DOHH2 (cell line): ENCODE measurements around the gene POMGNT2.

ENCODE experiments used
- H3F3A ChIP-seq: fragments of 200-600 bp; sonication (generic), shearing (Covaris generic); 2 replicates; pipeline ENCODE4 v1.6.0; 2016; ENCODE audit warnings: antibody characterized with exemption, mild to moderate bottlenecking; ENCODE audit not compliant: control insufficient read depth, insufficient read depth
- H3K27ac ChIP-seq: fragments of 200-600 bp; sonication (generic); 2 replicates; pipeline ENCODE4 v1.5.1; 2014; ENCODE audit warnings: low read depth, mild to moderate bottlenecking, low read length, moderate library complexity
- H3K27me3 ChIP-seq: fragments of 200-600 bp; sonication (generic); 2 replicates; pipeline ENCODE4 v1.6.1; 2014; ENCODE audit warnings: mild to moderate bottlenecking, low read length, mixed read lengths; ENCODE audit not compliant: control insufficient read depth
- H3K36me3 ChIP-seq: fragments of 200-600 bp; sonication (generic); 2 replicates; pipeline ENCODE4 v1.6.1; 2014; ENCODE audit warnings: mild to moderate bottlenecking, low read length, moderate library complexity, mixed read lengths; ENCODE audit not compliant: control insufficient read depth
- H3K4me1 ChIP-seq: fragments of 200-600 bp; sonication (generic); 2 replicates; pipeline ENCODE4 v1.6.1; 2014; ENCODE audit warnings: mild to moderate bottlenecking, low read length, mixed read lengths; ENCODE audit not compliant: control insufficient read depth
- H3K4me2 ChIP-seq: fragments of 200-600 bp; sonication (generic); 2 replicates; pipeline ENCODE4 v1.6.0; 2014; ENCODE audit warnings: mild to moderate bottlenecking, low read length, moderate library complexity
- H3K4me3 ChIP-seq: fragments of 200-600 bp; sonication (generic); 2 replicates; pipeline ENCODE4 v1.5.1; 2014; ENCODE audit warnings: mild to moderate bottlenecking, low read length, mixed read lengths
- H3K79me2 ChIP-seq: fragments of 200-600 bp; sonication (generic); 2 replicates; pipeline ENCODE4 v1.6.1; 2014; ENCODE audit warnings: mild to moderate bottlenecking, low read length, mixed read lengths; ENCODE audit not compliant: control insufficient read depth
- H3K9me2 ChIP-seq: fragments of 200-600 bp; sonication (generic); replicated peaks from 2 replicates; pipeline ENCODE4 v1.6.1; 2014; ENCODE audit warnings: mild to moderate bottlenecking, low read length, mixed read lengths; ENCODE audit not compliant: control insufficient read depth
- H3K9me3 ChIP-seq: fragments of 200-600 bp; sonication (generic); 2 replicates; pipeline ENCODE4 v1.6.1; 2014; ENCODE audit warnings: antibody characterized with exemption, low read length, mixed read lengths; ENCODE audit not compliant: control insufficient read depth, insufficient read depth
- H4K20me1 ChIP-seq: fragments of 200-600 bp; sonication (generic); 2 replicates; pipeline ENCODE4 v1.6.0; 2014; ENCODE audit warnings: low read depth, mild to moderate bottlenecking, antibody characterized with exemption, low read length, moderate library complexity; ENCODE audit not compliant: control insufficient read depth, insufficient read depth
- EZH2phosphoT487 ChIP-seq: fragments of 200-600 bp; sonication (generic); IDR thresholded peaks from 2 replicates; pipeline ENCODE4 v1.6.1; 2017; ENCODE audit warnings: borderline replicate concordance, mild to moderate bottlenecking, antibody characterized with exemption, low read length, moderate library complexity, mixed read lengths
- TF ChIP-seq, protein P1 (sequence below): fragments of 200-600 bp; sonication (generic); IDR thresholded peaks from one replicate; pipeline ENCODE4 v1.5.1; 2014; ENCODE audit warnings: antibody characterized with exemption, mild to moderate bottlenecking, low read depth, low read length; ENCODE audit not compliant: poor library complexity, severe bottlenecking

POMGNT2 gene

DNA sequence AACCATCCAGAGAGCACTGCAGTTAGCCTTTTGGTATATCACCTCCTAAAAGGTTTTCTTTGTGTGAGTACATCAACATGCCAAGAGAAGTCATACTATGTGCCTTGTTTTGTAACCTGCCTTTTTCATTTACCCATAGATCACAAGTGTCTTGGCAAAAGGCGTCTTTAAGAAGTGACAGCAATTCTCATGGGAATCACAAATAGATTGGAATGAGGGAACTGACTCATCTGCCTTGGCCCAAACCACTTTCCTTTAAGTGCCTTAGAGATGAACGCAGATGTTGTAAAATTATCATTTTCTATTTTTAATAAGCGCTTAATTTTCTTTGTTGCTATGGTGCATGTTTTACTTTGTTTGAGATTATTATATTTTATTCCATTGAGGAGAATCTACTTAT lies 20.7 kb upstream of the POMGNT2 start:
- H4K20me1 ChIP-seq = no peaks in the 10 kb centered on the region
- H3K4me1 ChIP-seq = no peaks in the 10 kb centered on the region
- no peaks in the 10 kb centered on the region for H3F3A ChIP-seq
- H3K79me2 ChIP-seq = no peaks in the 10 kb centered on the region
- H3K36me3 ChIP-seq = no peaks in the 10 kb centered on the region
- H3K27me3 ChIP-seq = no peaks in the 10 kb centered on the region
- no peak overlapping the region for H3K4me3 ChIP-seq
- no peak overlapping the region for H3K4me2 ChIP-seq
- H3K27ac ChIP-seq = no peak overlapping the region
- no peaks in the 10 kb centered on the region for H3K9me2 ChIP-seq
- no peak for TF ChIP-seq EZH2phosphoT487
- TF ChIP-seq, protein P1, sequence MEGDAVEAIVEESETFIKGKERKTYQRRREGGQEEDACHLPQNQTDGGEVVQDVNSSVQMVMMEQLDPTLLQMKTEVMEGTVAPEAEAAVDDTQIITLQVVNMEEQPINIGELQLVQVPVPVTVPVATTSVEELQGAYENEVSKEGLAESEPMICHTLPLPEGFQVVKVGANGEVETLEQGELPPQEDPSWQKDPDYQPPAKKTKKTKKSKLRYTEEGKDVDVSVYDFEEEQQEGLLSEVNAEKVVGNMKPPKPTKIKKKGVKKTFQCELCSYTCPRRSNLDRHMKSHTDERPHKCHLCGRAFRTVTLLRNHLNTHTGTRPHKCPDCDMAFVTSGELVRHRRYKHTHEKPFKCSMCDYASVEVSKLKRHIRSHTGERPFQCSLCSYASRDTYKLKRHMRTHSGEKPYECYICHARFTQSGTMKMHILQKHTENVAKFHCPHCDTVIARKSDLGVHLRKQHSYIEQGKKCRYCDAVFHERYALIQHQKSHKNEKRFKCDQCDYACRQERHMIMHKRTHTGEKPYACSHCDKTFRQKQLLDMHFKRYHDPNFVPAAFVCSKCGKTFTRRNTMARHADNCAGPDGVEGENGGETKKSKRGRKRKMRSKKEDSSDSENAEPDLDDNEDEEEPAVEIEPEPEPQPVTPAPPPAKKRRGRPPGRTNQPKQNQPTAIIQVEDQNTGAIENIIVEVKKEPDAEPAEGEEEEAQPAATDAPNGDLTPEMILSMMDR = no peak
- H3K9me3 ChIP-seq = no peaks in the 10 kb centered on the region

DNA sequence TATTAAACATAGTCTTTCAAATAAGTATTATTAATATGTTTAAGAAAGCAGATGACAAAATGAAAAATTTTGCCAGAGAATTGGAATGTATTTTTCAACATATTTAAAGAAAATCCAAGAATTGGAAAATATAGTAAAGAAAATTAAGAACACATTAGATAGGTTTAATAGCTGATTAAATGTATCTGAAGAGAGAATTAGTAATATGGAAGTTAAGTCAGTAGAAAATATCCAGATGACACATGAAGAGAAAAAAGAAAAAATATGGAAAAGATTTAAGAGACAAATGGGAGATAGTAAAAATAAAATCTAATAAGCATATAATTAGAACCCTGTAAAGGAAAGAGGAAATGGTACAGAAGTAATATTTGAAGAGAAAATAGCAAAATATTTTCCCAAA lies 18.0 kb upstream of the POMGNT2 start:
- no peak overlapping the region for H3K4me2 ChIP-seq
- H3K9me3 ChIP-seq = no peaks in the 10 kb centered on the region
- no peaks in the 10 kb centered on the region for H3K9me2 ChIP-seq
- H3F3A ChIP-seq = no peaks in the 10 kb centered on the region
- no peaks in the 10 kb centered on the region for H4K20me1 ChIP-seq
- no peak overlapping the region for H3K4me3 ChIP-seq
- no peaks in the 10 kb centered on the region for H3K27me3 ChIP-seq
- TF ChIP-seq EZH2phosphoT487 = no peak
- TF ChIP-seq, protein P1 = no peak
- H3K4me1 ChIP-seq = no peaks in the 10 kb centered on the region
- H3K79me2 ChIP-seq = no peaks in the 10 kb centered on the region
- H3K27ac ChIP-seq = no peak overlapping the region
- no peaks in the 10 kb centered on the region for H3K36me3 ChIP-seq

DNA sequence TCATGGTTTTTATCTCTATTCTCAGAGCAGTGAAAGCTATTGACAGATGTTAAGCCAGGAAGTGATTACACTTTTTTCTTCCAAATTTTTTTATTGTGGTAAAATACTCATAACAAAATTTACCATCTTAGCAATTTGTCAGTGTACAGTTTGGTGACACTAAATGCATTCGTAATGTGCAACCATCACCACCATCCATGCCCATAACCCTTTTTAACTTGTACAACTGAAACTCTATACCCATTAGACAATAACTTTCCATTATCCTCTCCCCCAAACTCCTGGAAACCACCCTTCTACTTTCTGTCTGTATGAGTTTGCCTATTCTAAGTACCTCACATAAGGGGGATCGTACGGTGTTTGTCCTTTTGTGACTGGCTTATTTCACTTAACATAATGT lies 15.1 kb upstream of the POMGNT2 start:
- no peaks in the 10 kb centered on the region for H3K9me3 ChIP-seq
- TF ChIP-seq, protein P1 = no peak
- H4K20me1 ChIP-seq = no peaks in the 10 kb centered on the region
- no peaks in the 10 kb centered on the region for H3K79me2 ChIP-seq
- H3K4me3 ChIP-seq = no peak overlapping the region
- H3F3A ChIP-seq = no peaks in the 10 kb centered on the region
- H3K36me3 ChIP-seq = no peaks in the 10 kb centered on the region
- no peak overlapping the region for H3K27ac ChIP-seq
- no peak overlapping the region for H3K4me2 ChIP-seq
- no peaks in the 10 kb centered on the region for H3K9me2 ChIP-seq
- no peaks in the 10 kb centered on the region for H3K27me3 ChIP-seq
- no peaks in the 10 kb centered on the region for H3K4me1 ChIP-seq

DNA sequence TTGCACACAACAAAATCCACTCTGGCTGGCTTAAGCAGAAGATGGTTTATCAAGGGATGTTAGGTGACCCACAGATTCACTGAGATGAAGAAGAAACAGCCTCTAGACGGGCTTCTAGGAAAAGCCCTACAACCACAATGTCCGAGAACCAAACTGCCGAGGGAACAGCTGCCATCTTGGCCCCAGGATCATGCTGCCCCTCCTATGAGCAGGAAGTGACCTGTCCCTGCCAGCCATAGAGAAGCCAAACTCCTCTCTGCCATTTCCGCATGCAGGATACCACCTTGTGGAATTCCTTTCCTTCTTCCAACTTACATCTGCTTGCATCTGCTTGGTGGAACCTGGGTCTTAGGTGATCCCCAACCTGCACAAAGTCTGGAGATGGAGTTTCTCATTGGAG lies 11.4 kb upstream of the POMGNT2 start:
- H3K4me1 ChIP-seq = no peaks in the 10 kb centered on the region
- H3K27ac ChIP-seq = no peak overlapping the region
- H3K4me2 ChIP-seq = no peak overlapping the region
- H4K20me1 ChIP-seq = no peaks in the 10 kb centered on the region
- H3K4me3 ChIP-seq = no peak overlapping the region
- H3K36me3 ChIP-seq = no peaks in the 10 kb centered on the region
- no peaks in the 10 kb centered on the region for H3K79me2 ChIP-seq
- no peaks in the 10 kb centered on the region for H3K9me3 ChIP-seq
- no peak for TF ChIP-seq EZH2phosphoT487
- TF ChIP-seq, protein P1 = no peak
- no peaks in the 10 kb centered on the region for H3F3A ChIP-seq
- no peaks in the 10 kb centered on the region for H3K27me3 ChIP-seq
- no peaks in the 10 kb centered on the region for H3K9me2 ChIP-seq
